ENCODE results near the gene CCDC195.

The CCDC195 gene

DNA sequence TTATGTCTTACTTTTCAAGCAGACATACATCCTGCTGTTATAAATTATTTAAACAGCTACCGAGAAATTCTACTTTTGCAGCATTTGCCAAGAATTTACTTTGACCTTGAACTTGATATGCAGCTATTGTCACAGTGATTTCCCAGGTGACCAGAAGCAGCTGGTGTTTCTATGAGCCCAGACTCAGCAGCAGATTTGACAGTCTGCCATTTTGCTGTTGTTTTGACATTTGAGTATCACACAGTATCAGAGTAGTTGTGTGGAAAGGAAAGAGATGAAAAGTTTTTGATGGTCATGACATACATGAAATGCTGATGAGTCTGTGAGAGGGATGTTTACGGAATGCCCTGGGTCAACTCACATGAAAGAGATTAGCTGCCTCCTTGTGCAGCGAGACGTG is 6.6 kb upstream of the CCDC195 start:
- H3K4me3 ChIP-seq (ENCODE audit: low read depth, low read length), result no peak overlapping the region
- no peak for TF ChIP-seq CTCF (IDR thresholded peaks at IDR 0.05; ENCODE audit: borderline replicate concordance, insufficient read depth, low read depth, low read length)

GRCh38 chr2:224722250-224722649 is 6.1 kb upstream of the CCDC195 start:
- H3K4me3 ChIP-seq (ENCODE audit: low read depth, low read length), result no peak overlapping the region

DNA sequence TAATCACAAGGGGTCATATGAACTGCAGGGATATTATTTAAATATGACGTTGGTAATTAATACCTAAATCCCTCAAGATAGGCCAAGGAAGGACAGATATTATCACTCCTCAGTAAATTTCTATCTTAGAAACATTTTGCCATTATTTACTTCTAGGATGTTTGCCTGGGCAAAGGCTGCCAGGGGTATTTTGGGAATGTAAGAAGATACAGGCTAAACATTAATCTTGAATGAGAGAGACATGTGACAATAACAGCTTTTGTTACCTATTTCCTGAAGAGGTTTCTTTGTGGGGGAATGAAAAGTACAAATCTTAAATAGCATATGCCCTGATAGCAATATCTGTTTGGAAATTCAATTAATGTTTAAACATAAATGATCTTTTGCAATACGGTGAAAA is 756 bp upstream of the CCDC195 start:
- no peak for TF ChIP-seq CTCF (IDR thresholded peaks at IDR 0.05; ENCODE audit: borderline replicate concordance, insufficient read depth, low read depth, low read length)
- H3K4me3 ChIP-seq (ENCODE audit: low read depth, low read length), result no peak overlapping the region

More at GRCh38 chr2:224722250-224722649, 6.1 kb upstream of the CCDC195 start:
- no peak for TF ChIP-seq CTCF (IDR thresholded peaks at IDR 0.05; ENCODE audit: borderline replicate concordance, insufficient read depth, low read depth, low read length)

GRCh38 chr2:224711859-224712665 is 4.1 kb downstream of the CCDC195 start:
- no peak for TF ChIP-seq CTCF (IDR thresholded peaks at IDR 0.05; ENCODE audit: borderline replicate concordance, insufficient read depth, low read depth, low read length)
- no peak overlapping the region for H3K4me3 ChIP-seq (ENCODE audit: low read depth, low read length)

DNA sequence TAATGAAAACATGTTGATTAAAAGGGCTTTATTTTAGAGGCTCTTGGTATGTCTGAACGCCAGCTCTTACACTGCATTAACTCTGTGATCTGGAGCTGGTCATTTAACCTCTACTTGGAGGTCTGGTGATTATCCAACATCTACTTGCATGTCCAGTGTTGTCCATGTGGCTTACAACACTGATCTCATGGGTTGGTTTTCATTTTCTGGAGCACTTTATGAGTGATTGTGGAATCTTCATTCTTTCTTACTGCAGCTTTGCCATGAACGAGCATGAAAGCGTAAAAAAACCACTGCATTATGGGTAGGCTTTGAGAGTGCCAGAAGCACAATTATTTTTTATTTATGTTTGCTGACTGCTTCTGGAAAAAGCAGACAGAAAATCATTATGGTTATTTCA is 4.8 kb downstream of the CCDC195 start:
- H3K4me3 ChIP-seq (ENCODE audit: low read depth, low read length), result no peak overlapping the region
- no peak for TF ChIP-seq CTCF (IDR thresholded peaks at IDR 0.05; ENCODE audit: borderline replicate concordance, insufficient read depth, low read depth, low read length)

- H3K4me3 ChIP-seq (ENCODE audit: low read depth, low read length), result no peak overlapping the region
- no peak for TF ChIP-seq CTCF (IDR thresholded peaks at IDR 0.05; ENCODE audit: borderline replicate concordance, insufficient read depth, low read depth, low read length)
Measured at GRCh38 chr2:224709301-224709700, 6.9 kb downstream of the CCDC195 start.

GRCh38 chr2:224694502-224694901 is 21.7 kb downstream of the CCDC195 start:
- H3K4me3 ChIP-seq (ENCODE audit: low read depth, low read length), result no peak overlapping the region

More at GRCh38 chr2:224694502-224694901, 21.7 kb downstream of the CCDC195 start:
- TF ChIP-seq CTCF (IDR thresholded peaks at IDR 0.05; ENCODE audit: borderline replicate concordance, insufficient read depth, low read depth, low read length), result no peak
